NCI-H2196 treated with DMSO at 0.1 percent for 48 hours (cell line): Measurements from ENCODE around the gene TEKT5.
"Not testable (repeated sequence)": the region's sequence is repeated elsewhere in the genome, so short reads cannot be mapped to it uniquely, and the experiment has no call there.

ENCODE experiments used
- DNase-seq: peaks from one replicate; lab custom pipeline; 2025; ENCODE audit not compliant: unreplicated experiment; lab: John Stamatoyannopoulos, UW

Gene TEKT5

DNA sequence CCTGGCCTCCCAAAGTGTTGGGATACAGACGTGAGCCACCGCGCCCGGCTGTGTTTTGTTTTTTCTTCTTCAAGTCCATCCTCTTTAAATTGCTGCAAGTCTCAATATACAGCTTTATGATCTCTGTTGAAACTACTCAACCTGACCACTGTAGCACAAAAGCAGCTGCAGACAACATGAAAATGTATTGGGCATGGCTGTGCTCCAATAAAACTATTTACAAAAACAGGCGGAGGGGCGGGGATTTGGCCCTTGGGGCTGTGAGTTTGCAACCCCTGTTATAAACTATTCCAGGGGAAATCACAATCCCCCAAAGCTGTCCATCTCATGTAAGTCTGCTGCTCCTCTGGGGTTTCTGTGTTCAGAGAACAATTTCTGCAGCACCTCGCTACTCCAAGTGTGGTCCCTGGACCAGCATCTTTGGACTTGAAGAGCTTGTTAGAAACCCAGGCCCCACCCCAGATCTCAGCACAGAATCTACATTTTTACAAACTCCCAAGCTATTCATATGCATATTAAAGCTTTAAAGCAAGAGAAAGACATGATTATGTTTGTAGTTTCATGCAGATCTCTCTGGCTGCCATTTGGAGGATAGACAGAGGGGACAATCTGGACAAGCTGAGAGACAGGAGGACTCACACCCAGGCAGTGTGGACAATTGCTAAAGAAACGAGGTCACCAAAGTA, 33.6 kb downstream of the TEKT5 start:
- DNase-seq: no peak

DNA sequence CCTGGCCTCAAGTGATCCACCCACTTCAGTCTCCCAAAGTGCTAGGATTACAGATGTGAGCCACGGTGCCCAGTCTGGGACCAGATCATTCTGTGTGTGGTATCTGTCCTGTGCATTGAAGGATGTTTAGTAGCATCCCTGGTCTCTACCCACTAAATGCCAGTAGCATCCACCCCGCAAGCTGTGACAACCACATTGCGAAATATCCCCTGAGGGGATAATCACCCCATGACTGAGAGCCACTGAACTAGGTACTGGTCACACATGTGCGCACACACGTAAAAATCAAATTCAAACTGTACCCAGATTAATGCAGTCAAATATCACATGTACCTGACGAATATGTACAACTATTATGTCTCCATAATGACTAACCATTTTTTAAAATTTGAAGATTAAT, 35.8 kb downstream of the TEKT5 start:
- DNase-seq: no peak

DNA sequence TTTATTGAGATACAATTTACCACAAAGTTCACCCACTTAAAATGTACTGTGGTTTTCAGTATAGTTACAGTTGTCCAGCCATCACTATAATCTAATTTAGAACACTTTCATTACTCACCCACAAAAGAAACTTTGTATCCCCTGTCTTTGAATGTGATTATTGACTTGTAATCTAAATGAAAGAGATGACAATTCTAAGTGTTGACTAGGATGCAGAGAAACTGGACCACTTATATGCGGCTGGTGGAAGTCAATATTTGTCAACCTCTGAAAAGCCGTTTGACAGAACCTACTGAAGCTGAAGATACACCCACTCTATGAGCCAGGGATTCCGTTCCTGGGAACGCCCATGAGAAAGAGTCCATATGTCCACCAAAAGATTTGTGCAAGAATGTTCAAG, 36.8 kb downstream of the TEKT5 start:
- no peak for DNase-seq

DNA sequence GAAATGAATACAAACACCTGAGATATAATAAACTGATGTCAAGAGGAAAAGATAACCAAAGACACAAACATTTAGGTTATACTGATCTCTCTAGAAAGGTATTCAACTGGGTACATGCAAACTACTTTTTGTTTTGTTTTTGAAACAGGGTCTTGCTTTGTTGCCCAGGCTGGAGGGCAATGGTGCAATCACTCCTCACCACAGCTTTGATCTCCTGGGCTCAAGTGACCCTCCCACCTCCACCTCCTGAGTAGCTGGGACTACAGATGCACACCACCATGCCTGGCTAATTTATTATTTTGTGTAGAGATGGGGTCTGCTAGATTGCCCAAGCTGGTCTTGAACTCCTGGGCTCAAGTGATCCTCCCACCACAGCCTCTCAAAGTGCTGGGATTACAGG, 38.1 kb downstream of the TEKT5 start:
- no peak for DNase-seq

DNA sequence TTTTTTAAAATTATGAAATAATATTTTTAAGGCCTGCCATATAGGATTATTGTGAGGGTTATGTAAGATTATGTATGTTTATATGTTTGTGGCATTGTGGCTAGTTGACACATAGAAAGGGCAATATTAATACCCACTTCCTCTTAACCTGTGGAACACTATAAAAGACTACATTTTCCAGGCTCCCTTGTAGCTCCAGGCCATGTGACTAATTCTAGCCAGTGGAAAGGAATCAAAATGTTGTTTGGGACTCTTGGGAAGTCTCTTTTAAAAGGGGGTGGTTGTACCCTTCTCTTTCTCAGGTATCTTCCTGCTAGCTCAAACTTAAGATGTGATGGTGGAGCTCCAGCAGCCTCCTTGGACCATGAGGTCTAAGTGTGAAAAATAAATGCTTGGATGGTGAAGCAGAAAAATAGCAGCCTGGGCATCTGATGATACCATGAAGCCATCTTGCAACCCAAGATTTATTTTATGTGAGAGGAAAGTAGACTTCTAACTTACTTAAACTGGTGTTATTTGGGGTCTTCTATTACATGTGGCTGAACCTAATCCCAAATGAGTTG, 39.2 kb downstream of the TEKT5 start:
- DNase-seq: no peak

DNA sequence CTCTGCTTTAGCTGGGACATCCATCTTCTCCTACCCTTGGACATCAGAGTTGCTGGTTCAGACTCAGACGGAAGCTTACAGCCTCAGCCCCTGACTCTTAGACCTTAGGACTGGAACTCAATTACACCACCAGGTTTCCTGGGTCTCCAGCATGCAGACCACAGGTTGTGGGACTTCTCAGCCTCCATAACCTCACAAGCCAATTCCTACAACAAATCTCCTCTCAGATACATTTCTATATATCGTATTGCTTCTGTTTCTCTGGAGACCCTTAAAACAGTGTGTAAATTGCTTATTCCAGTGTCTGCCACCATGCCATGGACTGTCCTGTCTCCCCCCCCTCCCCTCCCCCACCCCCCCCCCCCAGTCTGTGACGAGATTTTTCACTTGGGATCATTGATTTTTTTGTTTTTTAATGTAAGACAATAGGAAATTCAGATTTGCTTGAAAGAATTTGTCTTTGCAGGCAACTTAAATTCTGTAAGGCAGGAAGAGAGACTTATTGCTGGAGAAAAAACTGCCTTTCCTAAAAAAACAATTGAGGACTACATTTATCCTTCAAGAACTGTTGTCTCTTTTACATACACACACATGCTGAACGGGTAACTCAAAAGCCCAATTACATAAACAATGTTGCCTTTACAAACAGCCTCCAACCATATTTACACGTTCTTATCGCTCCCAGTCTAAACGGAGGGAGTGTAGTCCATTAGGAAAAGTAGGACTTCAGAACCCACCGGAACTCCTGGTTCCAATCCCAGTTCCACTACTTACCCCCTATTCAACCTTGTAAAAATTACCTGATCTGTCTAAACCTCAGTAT, 39.9 kb downstream of the TEKT5 start:
- no peak for DNase-seq

DNA sequence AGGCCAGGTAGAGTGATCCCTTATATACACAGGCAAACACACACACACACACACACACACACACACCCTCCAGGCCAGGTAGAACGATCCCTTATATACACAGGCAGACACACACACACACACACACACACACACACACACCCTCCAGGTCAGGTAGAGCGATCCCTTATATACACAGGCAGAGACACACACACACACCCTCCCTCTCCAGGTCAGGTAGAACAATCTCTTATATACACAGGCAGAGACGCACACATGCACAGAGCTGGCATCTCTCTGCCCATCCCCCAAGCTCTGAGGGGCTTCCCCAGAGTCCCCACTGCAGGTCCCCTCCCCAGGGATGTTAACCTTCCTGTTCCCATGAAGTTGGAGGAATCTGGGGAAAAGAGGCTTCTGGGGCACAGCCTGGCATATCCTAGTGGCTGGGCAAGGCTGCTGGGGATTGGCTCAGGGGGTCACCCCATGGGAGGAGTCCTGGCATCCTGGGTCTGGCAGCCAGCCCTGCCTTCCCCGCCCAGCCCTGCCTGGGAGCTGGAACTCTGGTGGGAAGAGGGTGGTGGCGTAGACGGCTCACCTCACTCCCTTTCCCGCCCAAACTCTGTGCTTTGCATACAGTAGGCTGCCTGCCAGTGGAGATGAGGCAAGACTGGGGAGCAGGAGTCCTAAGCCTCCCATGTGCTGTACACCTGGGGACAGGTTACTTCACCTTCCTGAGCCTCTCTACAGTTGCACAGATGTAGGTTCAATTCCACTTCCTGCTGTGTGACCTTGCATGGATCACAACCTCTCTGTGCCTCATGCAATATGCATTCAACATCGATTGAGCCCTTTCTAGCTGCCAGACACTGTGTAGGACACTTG, 41.8 kb downstream of the TEKT5 start:
- peak; percentile 85 for DNase-seq

DNA sequence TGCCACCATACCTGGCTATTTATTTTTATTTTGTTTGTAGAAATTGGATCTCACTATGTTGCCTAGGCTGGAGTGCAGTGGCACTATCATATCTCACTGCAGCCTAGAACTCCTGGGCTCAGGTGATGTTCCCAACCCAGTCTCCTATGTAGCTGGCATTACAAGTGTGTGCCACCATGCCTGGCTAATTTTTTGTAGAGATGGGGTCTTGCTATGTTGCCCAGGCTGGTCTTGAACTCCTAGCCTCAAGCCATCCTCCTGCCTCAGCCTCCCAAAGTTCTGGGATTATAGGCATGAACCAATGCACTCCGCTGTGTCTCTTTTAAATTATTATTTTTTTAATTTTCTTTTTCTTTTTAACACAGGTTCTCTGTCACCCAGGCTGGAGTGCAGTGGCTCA, 45.6 kb downstream of the TEKT5 start:
- DNase-seq: not testable (repeated sequence)

DNA sequence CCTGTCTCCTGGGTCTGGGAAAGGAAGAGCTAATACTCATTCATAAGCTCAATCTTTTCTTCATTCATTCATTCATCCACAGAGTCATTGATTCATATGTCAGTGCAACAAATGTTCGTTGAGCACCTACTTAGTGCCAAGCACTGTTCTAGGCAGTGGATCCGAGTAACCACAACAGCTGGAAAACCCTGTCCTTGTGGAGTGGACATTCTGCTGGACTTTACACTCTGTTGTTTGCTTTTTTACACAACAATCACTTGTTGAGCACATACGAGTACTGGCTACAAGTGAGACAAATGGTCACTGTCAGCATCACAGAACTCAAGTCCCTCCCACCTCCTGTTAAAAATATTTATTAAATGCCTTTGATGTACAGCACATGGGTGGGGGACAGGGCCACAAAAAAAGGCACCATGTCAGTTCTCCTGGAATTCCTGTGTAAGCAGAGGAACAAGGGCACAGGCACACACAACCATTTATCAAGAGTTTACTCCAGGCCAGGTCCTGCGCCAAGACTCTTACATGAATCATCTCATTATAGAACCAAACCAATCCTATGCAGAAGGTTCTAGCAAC, 46.9 kb downstream of the TEKT5 start:
- DNase-seq: no peak

DNA sequence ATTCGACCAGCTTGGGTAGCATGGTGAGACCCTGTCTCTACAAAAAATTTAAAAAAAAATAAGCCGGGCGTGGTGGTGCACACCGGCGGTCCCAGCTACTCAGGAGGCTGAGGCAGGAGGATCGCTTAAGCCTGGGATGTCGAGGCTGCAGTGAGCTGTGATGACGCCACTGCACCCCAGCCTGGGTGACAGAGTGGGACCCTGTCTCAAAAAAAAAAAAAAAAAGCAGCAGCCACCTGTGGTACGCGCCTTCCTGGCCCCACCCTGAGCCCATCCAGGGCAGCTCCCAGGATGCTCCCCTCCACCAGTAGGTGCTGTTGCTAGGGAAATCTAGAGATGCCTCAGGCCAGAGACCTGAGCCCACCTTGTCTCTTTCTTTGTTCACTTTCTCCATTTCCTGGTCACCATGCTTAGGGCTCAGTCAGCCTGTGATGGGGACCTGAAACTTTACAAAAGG, 47.4 kb downstream of the TEKT5 start:
- no peak for DNase-seq

DNA sequence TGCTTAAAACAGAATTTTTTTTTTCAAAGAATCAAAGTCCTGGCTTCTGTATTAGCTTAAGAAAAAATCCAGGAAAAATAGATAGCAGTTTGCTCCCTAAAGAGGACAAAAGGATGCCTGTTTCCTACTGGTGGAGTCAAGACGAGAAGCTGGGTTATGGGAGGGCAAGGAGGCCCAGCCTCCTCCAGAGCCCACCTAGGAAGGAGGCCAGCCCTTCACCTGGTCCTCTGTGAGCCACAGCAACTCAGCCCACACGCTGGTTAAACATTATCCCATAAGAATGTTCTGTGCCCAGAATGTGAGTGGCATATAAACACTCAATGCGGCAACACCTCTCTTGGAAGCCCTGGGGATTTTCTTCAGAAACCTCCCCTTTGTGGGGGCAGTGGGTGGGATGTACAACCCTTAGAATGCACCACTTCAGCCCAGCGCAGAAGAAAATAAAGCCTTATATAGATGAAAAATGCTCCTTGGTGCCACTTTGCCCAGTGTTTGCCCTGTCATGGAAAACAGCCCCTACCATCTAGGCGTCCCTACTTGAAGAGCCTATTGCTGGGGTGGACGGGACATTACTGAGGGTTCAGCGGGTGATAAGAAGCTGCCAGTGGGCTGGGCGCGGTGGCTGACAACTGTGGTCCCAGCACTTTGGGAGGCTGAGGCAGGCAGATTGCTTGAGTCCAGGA, 48.0 kb downstream of the TEKT5 start:
- no peak for DNase-seq

DNA sequence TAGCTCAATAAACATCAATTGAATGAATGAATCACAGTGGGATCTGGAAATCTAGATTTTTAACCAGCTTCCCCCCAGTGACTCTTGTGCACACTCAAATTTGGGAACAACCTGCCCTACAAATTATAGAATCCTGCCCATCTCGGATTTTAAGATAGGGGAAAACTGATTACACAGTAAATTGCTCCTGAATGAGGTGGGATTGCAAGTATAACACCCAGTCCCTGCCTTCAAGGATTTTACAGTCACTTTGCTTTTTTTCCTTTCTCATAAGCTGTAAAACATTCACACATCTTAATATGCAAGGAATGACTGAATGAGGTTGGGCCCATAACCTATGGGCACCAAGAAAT, 48.5 kb downstream of the TEKT5 start:
- no peak for DNase-seq

DNA sequence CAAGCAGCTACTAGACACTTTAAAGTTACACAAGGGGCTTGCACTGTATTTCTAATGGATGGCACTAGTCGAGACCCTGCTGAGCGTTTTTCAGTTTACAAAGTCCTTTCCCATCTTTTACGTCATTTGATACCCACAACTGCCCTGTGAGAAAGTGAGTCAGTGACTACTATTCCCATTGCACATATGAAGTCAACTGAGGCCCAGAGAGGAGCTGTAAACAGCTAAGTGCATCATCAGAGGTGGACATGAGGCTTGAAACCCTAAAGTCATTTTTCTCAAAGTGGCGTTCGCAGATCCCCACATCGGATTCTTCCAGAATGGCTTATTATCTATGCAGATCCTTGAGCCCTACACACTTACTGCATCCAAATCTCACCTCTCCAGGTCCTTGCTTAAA, 50.6 kb downstream of the TEKT5 start:
- no peak for DNase-seq

DNA sequence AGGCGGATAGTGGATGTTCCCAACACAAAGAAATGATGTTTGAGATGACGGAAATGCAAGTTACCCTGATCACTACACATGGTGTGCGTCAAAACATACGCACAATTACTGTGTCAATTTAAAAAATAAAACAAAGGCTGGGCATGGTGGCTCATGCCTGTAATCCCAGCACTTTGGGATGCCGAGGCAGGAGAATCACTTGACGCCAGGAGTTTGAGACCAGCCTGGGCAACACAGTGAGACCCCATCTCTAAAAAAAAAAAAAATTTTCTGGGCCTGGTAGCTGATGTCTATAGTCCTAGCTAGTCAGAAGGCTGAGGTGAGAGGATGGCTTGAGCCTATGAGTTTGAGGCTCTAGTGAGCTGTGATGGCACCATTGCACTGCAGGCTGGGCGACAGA, 51.8 kb downstream of the TEKT5 start:
- no peak for DNase-seq

DNA sequence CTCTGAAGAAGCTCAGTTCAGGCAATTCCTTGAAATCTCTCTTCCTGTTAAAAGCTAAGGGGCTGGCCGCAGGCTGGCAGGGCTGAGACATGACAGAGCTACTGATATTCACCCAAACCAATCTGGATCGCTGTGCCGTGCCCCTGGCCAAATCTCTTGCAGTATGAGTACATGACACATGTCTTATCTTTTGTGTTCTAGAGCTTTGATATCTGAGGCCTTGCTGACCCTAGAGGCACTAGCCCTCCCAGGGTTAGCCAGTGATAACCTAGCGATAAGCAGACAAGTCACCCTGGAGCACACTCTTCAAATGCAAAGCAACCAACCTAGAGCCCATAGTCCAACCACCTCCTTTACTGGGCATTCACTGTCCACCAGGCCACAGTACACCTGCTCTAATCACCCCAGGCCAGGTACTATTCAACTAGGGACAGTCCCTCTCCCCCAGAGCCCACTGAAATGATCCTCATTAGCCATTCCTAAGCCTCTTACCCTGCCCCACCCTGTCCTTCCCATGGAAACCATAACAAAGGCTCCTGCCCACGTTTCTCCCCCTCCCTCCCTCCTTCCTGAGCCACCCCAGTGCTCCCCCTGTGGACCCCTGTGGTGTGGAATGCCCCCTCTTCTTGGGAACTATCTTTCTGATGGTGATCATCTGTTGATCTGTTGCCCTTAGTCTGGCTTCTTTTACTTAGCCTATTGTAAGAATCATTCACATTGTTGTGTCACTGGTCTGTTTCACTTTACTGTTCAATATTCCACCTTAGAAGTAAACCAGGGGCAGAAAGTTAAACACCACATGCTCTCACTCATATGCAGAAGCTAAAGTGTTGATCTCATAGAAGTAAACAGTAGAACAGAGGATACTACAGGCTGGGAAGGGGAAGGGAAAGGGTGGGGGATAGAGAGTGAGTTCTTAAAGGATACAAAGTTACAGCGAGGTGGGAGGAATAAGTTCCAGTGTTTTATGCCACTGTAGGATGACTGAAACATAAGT, 52.5 kb downstream of the TEKT5 start:
- no peak for DNase-seq

DNA sequence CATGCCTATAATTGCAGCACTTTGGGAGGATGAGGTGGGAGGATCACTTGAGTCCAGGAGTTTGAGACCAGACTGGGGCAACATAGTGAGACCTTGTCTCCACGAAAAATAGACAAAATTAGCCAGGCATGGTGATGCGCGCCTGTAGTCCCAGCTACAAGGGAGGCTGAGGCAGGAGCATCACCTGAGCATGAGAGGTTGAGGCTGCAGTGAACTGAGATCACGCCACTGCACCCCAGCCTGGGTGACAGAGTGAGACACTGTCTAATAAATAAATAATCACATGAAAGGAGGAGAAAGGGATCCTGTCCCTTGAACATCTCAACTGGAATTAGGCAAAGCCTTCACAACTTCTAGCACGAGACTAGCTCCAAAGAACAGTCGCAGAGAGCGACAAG, 53.2 kb downstream of the TEKT5 start:
- no peak for DNase-seq

DNA sequence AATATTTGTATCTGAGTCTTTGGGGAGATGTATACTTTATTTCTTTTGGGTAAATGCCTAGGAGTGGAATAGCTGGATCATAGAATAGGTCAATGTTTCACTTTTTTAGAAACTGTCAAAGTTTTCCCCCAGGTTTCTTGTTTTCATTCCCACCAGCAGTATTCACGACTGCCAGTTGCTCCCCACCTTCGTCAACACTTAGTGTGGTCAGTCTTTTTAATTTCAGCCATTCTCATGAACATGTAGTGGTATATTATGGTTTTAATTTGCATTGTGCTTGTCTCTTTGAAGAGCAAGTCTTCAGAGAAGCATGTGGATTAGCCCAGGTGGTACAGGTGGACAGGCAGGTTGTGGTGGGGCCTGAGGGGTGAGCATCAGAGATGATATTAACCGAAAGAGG, 53.8 kb downstream of the TEKT5 start:
- DNase-seq: no peak

DNA sequence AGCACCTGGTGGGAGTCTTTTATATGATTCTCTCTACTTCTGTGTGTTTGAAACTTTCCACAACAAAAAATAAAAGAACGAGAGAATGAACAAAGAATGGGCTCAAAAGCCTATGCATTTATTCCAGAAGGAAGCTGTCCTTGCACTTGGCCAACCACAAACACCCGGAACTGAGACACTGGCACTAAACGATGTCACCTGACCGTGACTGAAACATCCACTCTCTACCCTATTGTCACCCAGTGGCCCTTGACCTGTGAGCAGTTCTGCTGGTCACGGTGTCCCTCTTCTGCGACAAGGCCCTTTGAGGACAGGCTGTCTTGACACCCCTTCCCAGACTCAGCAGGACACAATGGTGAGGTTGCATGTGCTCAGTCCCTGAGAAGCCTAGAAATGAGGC, 56.6 kb downstream of the TEKT5 start:
- DNase-seq: no peak

DNA sequence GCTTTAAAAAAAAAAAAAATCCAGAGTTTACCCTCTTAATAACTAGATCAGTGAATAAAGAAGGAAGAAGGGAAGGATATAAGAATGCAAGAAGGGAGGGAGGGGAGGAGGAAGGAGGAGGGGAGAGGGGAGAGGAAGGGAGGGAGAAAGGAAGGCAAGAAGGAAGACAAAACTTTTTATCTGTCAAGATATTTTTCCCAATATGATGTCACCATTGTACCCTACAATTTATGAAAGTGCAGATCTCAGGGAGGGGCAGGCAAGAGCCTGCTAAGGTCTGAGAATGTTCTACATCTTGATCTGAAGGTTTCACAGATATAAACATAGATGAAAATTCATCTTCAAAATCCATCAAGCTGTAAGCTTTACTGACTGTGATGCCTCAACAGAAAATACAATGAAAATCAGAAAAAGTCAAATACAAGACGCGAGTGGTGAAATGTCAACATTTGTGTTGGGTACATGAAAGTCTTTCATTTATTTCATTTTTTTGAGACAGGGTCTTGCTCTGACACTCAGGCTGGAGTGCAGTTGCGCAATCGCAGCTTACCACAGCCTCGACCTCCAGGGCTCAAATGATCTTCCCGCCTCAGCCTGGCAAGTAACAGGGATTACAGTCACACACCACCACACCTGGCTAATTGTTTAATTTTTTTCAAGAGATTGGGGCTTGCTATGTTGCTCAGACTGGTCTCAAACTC, 57.2 kb downstream of the TEKT5 start:
- DNase-seq: no peak
